ENCODE results near the gene CD27. TPM values are rescaled to one million over a fixed set of nuclear protein-coding genes. Genes with fewer than 3 reads are reported as not detected.

CD27 gene
- polyA plus RNA-seq (2012; ENCODE audit: low read depth, missing spikeins): 112 TPM

DNA sequence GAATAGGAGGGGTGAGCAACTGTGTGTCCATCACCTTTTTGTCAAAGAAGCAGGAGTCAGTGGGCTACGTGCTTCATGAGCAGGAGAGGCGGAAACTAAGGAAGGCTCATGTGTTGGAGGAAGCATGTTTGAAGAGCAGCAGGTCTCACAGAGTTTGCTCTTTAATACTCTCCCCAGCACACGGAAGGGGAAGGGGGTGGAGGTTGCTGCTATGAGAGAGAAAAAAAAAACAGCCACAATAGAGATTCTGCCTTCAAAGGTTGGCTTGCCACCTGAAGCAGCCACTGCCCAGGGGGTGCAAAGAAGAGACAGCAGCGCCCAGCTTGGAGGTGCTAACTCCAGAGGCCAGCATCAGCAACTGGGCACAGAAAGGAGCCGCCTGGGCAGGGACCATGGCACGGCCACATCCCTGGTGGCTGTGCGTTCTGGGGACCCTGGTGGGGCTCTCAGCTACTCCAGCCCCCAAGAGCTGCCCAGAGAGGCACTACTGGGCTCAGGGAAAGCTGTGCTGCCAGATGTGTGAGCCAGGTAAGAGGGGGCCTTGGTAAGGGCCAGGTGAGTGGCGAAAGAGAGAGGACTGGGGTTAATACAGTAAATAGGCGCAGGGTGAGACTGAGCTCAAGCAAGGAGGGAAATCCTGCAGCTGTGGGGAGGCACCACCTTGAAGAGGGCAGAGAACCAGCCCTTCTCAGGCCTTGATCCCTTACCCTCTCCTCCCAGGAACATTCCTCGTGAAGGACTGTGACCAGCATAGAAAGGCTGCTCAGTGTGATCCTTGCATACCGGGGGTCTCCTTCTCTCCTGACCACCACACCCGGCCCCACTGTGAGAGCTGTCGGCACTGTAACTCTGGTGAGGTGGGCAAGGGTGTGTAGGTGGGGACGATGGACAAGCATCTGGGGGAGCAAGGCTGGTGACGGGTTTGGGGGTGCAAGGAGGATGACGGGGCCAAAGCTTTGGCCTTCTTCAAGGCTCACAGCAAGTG is at the start of gene CD27:
Gene CD27, plus strand, starts transcription at position 252 of the 985 bp plus-strand sequence. Its CDS starts 141 bp downstream, at position 393.
- TF ChIP-seq POLR2AphosphoS5 (IDR thresholded peaks at IDR 0.05; ENCODE audit: low read depth, low read length): peak; percentile 50; the same call in 1 of the 2 replicates
- TF ChIP-seq POU2F2 (IDR thresholded peaks at IDR 0.05; ENCODE audit: low read depth, low read length): no peak
- FAIRE-seq (no peak), DNase-seq (ENCODE audit: insufficient read length, low spot score) (no peak)

DNA sequence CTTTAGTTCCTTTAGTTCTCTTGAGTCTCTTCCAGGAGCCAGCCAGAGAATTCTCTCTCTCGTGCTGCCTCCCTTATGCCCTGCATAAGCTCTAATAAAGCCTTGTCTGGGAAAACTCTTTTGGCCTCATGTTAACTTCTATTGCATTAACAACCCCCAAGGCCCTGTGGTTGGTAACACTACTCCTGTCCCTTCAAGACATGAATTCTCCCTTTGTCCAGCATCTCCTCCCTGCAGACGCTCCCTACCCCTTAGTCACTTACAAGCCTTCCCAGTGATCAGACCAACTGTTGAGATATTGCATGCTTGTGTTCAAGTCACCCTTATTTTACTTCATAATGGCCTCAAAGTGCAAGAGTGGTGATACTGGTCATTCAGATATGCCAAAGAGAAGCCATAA is 48.7 kb upstream of the CD27 start:
- no peak for TF ChIP-seq TAF1 (IDR thresholded peaks at IDR 0.05; ENCODE audit: low read depth, low read length)
- no peak for TF ChIP-seq PAX5 (IDR thresholded peaks at IDR 0.05; ENCODE audit: insufficient read depth, low read length, severe bottlenecking)
- no peak for TF ChIP-seq SPI1 (IDR thresholded peaks at IDR 0.05; ENCODE audit: low read depth, low read length)
- TF ChIP-seq POLR2AphosphoS5 (IDR thresholded peaks at IDR 0.05; ENCODE audit: low read depth, low read length): no peak
- TF ChIP-seq POU2F2 (IDR thresholded peaks at IDR 0.05; ENCODE audit: low read depth, low read length): no peak
- no peak for TF ChIP-seq POLR2A (IDR thresholded peaks at IDR 0.05; ENCODE audit: low read depth, low read length)
- DNase-seq (ENCODE audit: insufficient read length, low spot score): no peak
- no peak for FAIRE-seq

DNA sequence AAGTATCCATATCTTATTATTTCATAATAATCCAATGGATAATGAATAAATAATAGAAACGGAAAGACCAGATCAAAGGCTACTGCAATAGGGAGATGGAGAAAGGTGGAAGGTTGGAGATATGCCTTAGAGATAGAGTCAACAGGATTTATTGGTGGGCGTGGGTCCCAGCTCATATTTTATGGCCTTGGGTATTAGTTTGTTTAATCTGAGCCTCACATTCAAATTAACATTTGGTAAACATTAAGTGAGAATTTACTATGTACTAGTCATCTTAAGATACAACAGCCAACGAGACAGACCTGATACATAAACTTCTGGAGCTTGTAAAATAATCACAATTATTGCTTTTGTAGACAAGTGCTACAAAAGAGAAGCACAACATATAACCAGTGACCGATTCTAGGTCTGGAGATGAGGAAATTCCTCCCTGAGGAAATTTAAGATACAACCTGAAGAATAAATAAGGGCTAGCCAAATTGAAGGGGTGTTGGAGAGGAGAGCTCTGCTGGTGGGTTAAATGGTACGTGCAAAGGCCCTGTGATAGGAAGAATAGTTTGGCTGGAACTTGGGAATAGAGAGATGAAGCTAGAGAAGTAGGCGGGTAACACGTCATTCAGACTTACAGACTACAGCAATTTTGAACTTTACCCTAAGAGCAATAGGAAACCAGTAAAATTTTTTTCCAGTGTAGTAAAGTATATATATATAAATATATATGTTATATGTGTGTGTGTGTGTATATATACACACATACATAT is 44.7 kb upstream of the CD27 start:
- TF ChIP-seq PAX5 (IDR thresholded peaks at IDR 0.05; ENCODE audit: insufficient read depth, low read length, severe bottlenecking) (no peak), POU2F2 (IDR thresholded peaks at IDR 0.05; ENCODE audit: low read depth, low read length) (no peak), TAF1 (IDR thresholded peaks at IDR 0.05; ENCODE audit: low read depth, low read length) (no peak), POLR2A (IDR thresholded peaks at IDR 0.05; ENCODE audit: low read depth, low read length) (no peak), POLR2AphosphoS5 (IDR thresholded peaks at IDR 0.05; ENCODE audit: low read depth, low read length) (no peak), SPI1 (IDR thresholded peaks at IDR 0.05; ENCODE audit: low read depth, low read length) (no peak)
- DNase-seq (ENCODE audit: insufficient read length, low spot score) (no peak), FAIRE-seq (no peak)

DNA sequence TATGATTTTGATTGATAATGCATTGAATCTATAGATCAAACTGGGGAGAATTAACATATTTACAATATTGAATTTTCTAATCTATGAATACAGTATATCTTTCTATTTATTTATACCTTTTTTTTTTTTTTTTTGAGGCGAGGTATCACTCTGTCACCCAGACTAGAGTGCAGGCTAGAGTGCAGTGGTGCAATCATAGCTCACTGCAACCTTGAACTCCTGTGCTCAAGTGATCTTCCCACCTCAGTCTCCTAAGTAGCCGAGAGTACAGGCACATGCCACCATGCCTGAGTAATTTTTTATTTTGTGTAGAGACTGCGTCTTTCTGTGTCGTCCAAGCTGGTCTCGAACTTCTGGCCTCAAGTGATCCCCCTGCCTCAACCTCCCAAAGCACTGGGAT is 40.4 kb upstream of the CD27 start:
- no peak for FAIRE-seq
- no peak for TF ChIP-seq SPI1 (IDR thresholded peaks at IDR 0.05; ENCODE audit: low read depth, low read length)
- TF ChIP-seq POLR2A (IDR thresholded peaks at IDR 0.05; ENCODE audit: low read depth, low read length): no peak
- no peak for TF ChIP-seq POU2F2 (IDR thresholded peaks at IDR 0.05; ENCODE audit: low read depth, low read length)
- TF ChIP-seq POLR2AphosphoS5 (IDR thresholded peaks at IDR 0.05; ENCODE audit: low read depth, low read length): no peak
- no peak for TF ChIP-seq PAX5 (IDR thresholded peaks at IDR 0.05; ENCODE audit: insufficient read depth, low read length, severe bottlenecking)
- no peak for TF ChIP-seq TAF1 (IDR thresholded peaks at IDR 0.05; ENCODE audit: low read depth, low read length)
- DNase-seq (ENCODE audit: insufficient read length, low spot score): no peak

DNA sequence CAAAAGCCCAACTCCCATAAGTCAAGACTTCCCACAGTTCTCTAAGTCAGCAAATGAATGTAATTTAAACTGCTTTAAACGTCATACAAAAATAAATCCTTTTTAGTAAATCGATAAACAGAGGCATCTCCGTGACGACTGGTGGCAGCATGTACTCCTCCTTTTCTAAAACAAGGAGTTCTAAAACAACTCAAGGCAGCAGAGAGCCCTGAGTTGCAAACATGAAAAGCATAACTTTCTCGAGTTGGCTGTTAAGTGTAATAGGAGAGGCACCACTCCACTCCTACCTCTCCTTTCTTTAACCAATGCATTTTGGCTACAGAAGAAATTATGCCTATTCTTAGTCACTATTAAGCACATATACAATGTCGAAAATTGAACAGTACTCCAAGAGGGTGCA is 38.8 kb upstream of the CD27 start:
- FAIRE-seq (no peak), DNase-seq (ENCODE audit: insufficient read length, low spot score) (no peak)
- TF ChIP-seq SPI1 (IDR thresholded peaks at IDR 0.05; ENCODE audit: low read depth, low read length) (no peak), POLR2A (IDR thresholded peaks at IDR 0.05; ENCODE audit: low read depth, low read length) (no peak), POLR2AphosphoS5 (IDR thresholded peaks at IDR 0.05; ENCODE audit: low read depth, low read length) (no peak), PAX5 (IDR thresholded peaks at IDR 0.05; ENCODE audit: insufficient read depth, low read length, severe bottlenecking) (no peak), TAF1 (IDR thresholded peaks at IDR 0.05; ENCODE audit: low read depth, low read length) (no peak), POU2F2 (IDR thresholded peaks at IDR 0.05; ENCODE audit: low read depth, low read length) (no peak)

DNA sequence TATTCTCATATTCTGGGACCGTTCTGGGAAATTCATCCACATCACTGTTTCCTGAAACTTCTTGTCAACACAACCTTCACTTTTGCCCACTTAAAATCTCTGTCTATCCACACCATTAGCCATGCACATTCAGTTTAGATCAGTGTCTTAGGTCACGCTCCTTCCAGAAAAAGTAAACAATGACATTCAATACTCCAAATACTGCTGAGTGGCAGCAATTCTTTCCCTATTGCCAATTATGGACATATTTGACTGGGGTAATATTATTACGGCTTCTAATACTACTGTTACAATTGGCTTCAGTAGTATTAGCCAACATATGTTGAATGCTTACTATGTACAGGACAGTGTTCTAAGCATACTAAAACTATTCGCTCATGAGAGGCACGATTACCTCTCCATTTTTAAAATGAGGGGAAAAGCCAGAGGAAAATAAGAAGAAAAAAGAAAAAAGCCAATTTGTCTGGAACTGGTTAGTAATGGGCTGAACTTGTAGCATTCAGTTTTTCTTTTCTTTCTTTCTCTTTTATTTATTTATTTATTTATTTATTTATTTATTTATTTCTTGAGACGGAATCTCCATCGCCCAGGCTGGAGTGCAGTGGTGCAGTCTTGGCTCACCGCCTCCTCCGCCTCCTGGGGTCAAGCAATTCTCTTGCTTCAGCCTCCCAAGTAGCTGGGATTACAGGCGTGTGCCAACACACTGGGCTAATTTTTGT is 37.4 kb upstream of the CD27 start:
- TF ChIP-seq POLR2A (IDR thresholded peaks at IDR 0.05; ENCODE audit: low read depth, low read length) (no peak), PAX5 (IDR thresholded peaks at IDR 0.05; ENCODE audit: insufficient read depth, low read length, severe bottlenecking) (no peak), POLR2AphosphoS5 (IDR thresholded peaks at IDR 0.05; ENCODE audit: low read depth, low read length) (no peak)
- FAIRE-seq (no peak), DNase-seq (ENCODE audit: insufficient read length, low spot score) (no peak)

DNA sequence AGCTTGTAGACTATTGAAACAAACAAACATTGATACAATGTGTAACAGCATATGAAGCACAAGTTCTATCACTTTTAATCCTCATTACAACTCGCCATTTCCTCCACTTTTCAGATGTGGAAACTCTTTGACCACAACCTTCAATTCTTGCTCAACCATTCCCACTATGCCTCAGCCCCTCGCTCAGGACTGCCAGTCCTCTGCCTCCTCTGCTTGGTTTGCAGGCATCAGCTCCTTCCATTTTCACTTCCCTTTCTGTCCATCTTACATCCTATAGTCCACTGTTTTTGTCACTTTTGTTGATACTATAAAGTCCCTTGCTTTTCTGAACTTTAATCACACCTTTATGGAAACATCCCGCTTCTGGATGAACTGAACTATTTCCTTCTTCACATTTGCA is 28.2 kb upstream of the CD27 start:
- TF ChIP-seq POU2F2 (IDR thresholded peaks at IDR 0.05; ENCODE audit: low read depth, low read length) (no peak), SPI1 (IDR thresholded peaks at IDR 0.05; ENCODE audit: low read depth, low read length) (peak; percentile 78)
- FAIRE-seq: peak; percentile 65

DNA sequence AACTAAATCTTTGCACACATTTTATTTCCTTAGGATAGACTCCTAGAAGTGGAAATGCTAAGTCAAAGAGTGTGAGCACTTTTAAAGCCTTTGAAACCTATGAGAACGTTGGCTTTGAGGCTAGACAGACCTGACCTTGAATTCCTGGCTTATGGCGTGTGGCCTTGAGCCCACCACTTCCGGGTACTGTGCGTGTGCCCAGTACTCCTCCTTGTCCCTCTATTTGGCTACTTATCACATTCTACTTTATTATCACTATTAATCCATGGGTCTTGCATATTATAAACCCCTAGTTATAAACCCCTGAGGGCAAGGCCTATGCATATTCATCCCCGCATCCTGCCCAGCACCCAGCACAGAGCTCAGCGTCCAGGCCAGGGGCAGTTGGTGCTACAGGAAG is 26.0 kb upstream of the CD27 start:
- FAIRE-seq (no peak), DNase-seq (ENCODE audit: insufficient read length, low spot score) (no peak)
- no peak for TF ChIP-seq POLR2A (IDR thresholded peaks at IDR 0.05; ENCODE audit: low read depth, low read length)
- TF ChIP-seq SPI1 (IDR thresholded peaks at IDR 0.05; ENCODE audit: low read depth, low read length): no peak
- TF ChIP-seq POLR2AphosphoS5 (IDR thresholded peaks at IDR 0.05; ENCODE audit: low read depth, low read length): no peak
- no peak for TF ChIP-seq TAF1 (IDR thresholded peaks at IDR 0.05; ENCODE audit: low read depth, low read length)
- no peak for TF ChIP-seq POU2F2 (IDR thresholded peaks at IDR 0.05; ENCODE audit: low read depth, low read length)

More for the DNA sequence above, 28.2 kb upstream of the CD27 start:
- DNase-seq (ENCODE audit: insufficient read length, low spot score): no peak

DNA sequence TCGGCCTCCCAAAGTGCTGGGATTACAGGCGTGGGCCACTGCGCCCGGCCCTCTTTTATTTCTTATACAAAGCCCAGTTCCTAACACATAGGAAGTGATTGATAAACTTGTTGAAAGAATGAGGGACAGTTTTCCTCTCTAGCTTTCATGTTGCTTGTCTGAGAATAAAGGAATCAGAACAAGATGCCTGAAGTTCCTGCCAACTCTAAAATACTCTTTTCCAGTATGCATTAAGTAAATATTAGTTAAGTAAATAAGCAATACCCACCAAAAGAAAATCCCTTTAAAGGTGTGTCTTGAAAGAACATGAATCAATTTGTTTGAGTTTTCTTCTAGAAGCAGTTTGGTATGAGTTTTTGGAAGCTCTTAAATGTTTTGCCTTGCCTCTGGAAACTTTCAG is 24.4 kb upstream of the CD27 start:
- TF ChIP-seq TAF1 (IDR thresholded peaks at IDR 0.05; ENCODE audit: low read depth, low read length) (no peak), POU2F2 (IDR thresholded peaks at IDR 0.05; ENCODE audit: low read depth, low read length) (no peak), POLR2AphosphoS5 (IDR thresholded peaks at IDR 0.05; ENCODE audit: low read depth, low read length) (no peak), SPI1 (IDR thresholded peaks at IDR 0.05; ENCODE audit: low read depth, low read length) (no peak), PAX5 (IDR thresholded peaks at IDR 0.05; ENCODE audit: insufficient read depth, low read length, severe bottlenecking) (no peak)
- no peak for FAIRE-seq
- no peak for DNase-seq (ENCODE audit: insufficient read length, low spot score)

Data from GM12891 (cell line).